Neuron (in vitro differentiated cells): ENCODE data around the gene POLR1B.
A peak's percentile ranks its signal among the peaks of the same experiment; 100 is the strongest.
"Not testable (repeated sequence)": the region's sequence is repeated elsewhere in the genome, so short reads cannot be mapped to it uniquely, and the experiment has no call there.

Source experiments
- H2AFZ ChIP-seq: one replicate; pipeline ENCODE4 v1.6.1; 2013; ENCODE audit warnings: low read depth, mild to moderate bottlenecking, inconsistent platforms, low read length, moderate library complexity
- H3K27me3 ChIP-seq: one replicate; pipeline ENCODE4 v1.6.1; 2013; ENCODE audit warnings: low read length; ENCODE audit not compliant: insufficient read depth
- H3K36me3 ChIP-seq: one replicate; pipeline ENCODE4 v1.6.1; 2013; ENCODE audit warnings: low read length; ENCODE audit not compliant: insufficient read depth
- H3K4me1 ChIP-seq: one replicate; pipeline ENCODE4 v1.6.1; 2013; ENCODE audit warnings: low read length; ENCODE audit not compliant: insufficient read depth
- H3K4me3 ChIP-seq: 2 replicates; pipeline ENCODE4 v1.5.1; 2013; ENCODE audit warnings: mild to moderate bottlenecking, low read length, moderate library complexity
- H3K9me3 ChIP-seq: one replicate; pipeline ENCODE4 v1.6.1; 2013; ENCODE audit warnings: low read length

POLR1B gene

GRCh38 chr2:112542123-112542983 is at the start of gene POLR1B:
TSS of gene POLR1B (plus strand) at chr2:112542465. CDS start at chr2:112542495, 30 bp downstream.
- peak within 1 kb of the TSS; percentile 60 for H3K4me3 ChIP-seq
- H3K9me3 ChIP-seq = no peaks in the 10 kb centered on the region
- peaks cover 6% of the 10 kb centered on the region for H3K36me3 ChIP-seq
- H2AFZ ChIP-seq = peak within 1 kb of the TSS; percentile 78
- H3K27me3 ChIP-seq = no peaks in the 10 kb centered on the region
- H3K4me1 ChIP-seq = peaks cover 8% of the 10 kb centered on the region

GRCh38 chr2:112493048-112493447 is 49.2 kb upstream of the POLR1B start:
- Histone ChIP-seq H2AFZ (no peak overlapping the region), H3K9me3 (no peaks in the 10 kb centered on the region), H3K4me1 (no peaks in the 10 kb centered on the region), H3K27me3 (no peaks in the 10 kb centered on the region), H3K4me3 (no peak overlapping the region), H3K36me3 (peaks cover 27% of the 10 kb centered on the region)

- no peaks in the 10 kb centered on the region for H3K9me3 ChIP-seq
- peaks cover 27% of the 10 kb centered on the region for H3K36me3 ChIP-seq
- no peaks in the 10 kb centered on the region for H3K4me1 ChIP-seq
- H3K27me3 ChIP-seq = no peaks in the 10 kb centered on the region
- no peak overlapping the region for H2AFZ ChIP-seq
- H3K4me3 ChIP-seq = no peak overlapping the region
Observed at GRCh38 chr2:112493858-112494648, 48.2 kb upstream of the POLR1B start.

- H3K4me1 ChIP-seq = no peaks in the 10 kb centered on the region
- peaks cover 22% of the 10 kb centered on the region for H3K36me3 ChIP-seq
- H3K9me3 ChIP-seq = no peaks in the 10 kb centered on the region
- no peak overlapping the region for H2AFZ ChIP-seq
- no peaks in the 10 kb centered on the region for H3K27me3 ChIP-seq
- H3K4me3 ChIP-seq = no peak overlapping the region
Observed at GRCh38 chr2:112494828-112495227, 47.4 kb upstream of the POLR1B start.

- H3K36me3 ChIP-seq = peaks cover 17% of the 10 kb centered on the region
Observed at GRCh38 chr2:112495878-112496277, 46.4 kb upstream of the POLR1B start.

GRCh38 chr2:112500850-112501484 is 41.3 kb upstream of the POLR1B start:
- H3K4me3 ChIP-seq, H3K9me3 ChIP-seq, H3K4me1 ChIP-seq, H2AFZ ChIP-seq, H3K27me3 ChIP-seq: not testable (repeated sequence)
- peaks cover 14% of the 10 kb centered on the region for H3K36me3 ChIP-seq

More at GRCh38 chr2:112495878-112496277, 46.4 kb upstream of the POLR1B start:
- not testable (repeated sequence) for H2AFZ ChIP-seq, H3K9me3 ChIP-seq, H3K4me3 ChIP-seq, H3K27me3 ChIP-seq, H3K4me1 ChIP-seq

- H3K4me3 ChIP-seq, H2AFZ ChIP-seq: not testable (repeated sequence)
Observed at GRCh38 chr2:112509239-112509998, 32.8 kb upstream of the POLR1B start.

GRCh38 chr2:112516801-112517200 is 25.5 kb upstream of the POLR1B start:
- H3K4me3 ChIP-seq = no peak overlapping the region
- H3K27me3 ChIP-seq = no peaks in the 10 kb centered on the region
- no peaks in the 10 kb centered on the region for H3K4me1 ChIP-seq
- H3K36me3 ChIP-seq = peaks cover 44% of the 10 kb centered on the region
- no peak overlapping the region for H2AFZ ChIP-seq
- H3K9me3 ChIP-seq = peaks cover 6% of the 10 kb centered on the region

More at GRCh38 chr2:112509239-112509998, 32.8 kb upstream of the POLR1B start:
- H3K4me1 ChIP-seq, H3K27me3 ChIP-seq, H3K9me3 ChIP-seq: not testable (repeated sequence)
- H3K36me3 ChIP-seq = peaks cover 13% of the 10 kb centered on the region

- H3K4me3 ChIP-seq = no peak overlapping the region
- no peaks in the 10 kb centered on the region for H3K4me1 ChIP-seq
Observed at GRCh38 chr2:112518807-112519206, 23.5 kb upstream of the POLR1B start.

GRCh38 chr2:112519506-112519905 is 22.8 kb upstream of the POLR1B start:
- Histone ChIP-seq H3K4me1 (no peaks in the 10 kb centered on the region), H3K4me3 (no peak overlapping the region), H3K27me3 (no peaks in the 10 kb centered on the region), H3K36me3 (peaks cover 58% of the 10 kb centered on the region), H3K9me3 (peaks cover 12% of the 10 kb centered on the region), H2AFZ (no peak overlapping the region)

More at GRCh38 chr2:112518807-112519206, 23.5 kb upstream of the POLR1B start:
- no peaks in the 10 kb centered on the region for H3K27me3 ChIP-seq
- H3K36me3 ChIP-seq = peaks cover 59% of the 10 kb centered on the region
- peaks cover 12% of the 10 kb centered on the region for H3K9me3 ChIP-seq
- no peak overlapping the region for H2AFZ ChIP-seq

- Histone ChIP-seq H3K36me3 (peaks cover 51% of the 10 kb centered on the region), H2AFZ (no peak overlapping the region), H3K4me1 (no peaks in the 10 kb centered on the region), H3K27me3 (no peaks in the 10 kb centered on the region), H3K4me3 (no peak overlapping the region), H3K9me3 (peaks cover 10% of the 10 kb centered on the region)
Observed at GRCh38 chr2:112520234-112520783, 22.0 kb upstream of the POLR1B start.

GRCh38 chr2:112523291-112523777 is 18.9 kb upstream of the POLR1B start:
- Histone ChIP-seq H3K27me3 (no peaks in the 10 kb centered on the region), H2AFZ (no peak overlapping the region), H3K36me3 (peaks cover 45% of the 10 kb centered on the region), H3K4me3 (no peak overlapping the region), H3K9me3 (peaks cover 6% of the 10 kb centered on the region), H3K4me1 (no peaks in the 10 kb centered on the region)
